ENCODE measurements around the gene MEGF9. TPM values are rescaled to one million over a fixed set of nuclear protein-coding genes. Genes with fewer than 3 reads are reported as not detected.
"Not testable (repeated sequence)": the region's sequence is repeated elsewhere in the genome, so short reads cannot be mapped to it uniquely, and the experiment has no call there.

MEGF9 gene
- total RNA-seq, 3 donors from 2014 or later (not counting 1 experiment from before 2014, with no cell fraction given), result 17.5 to 25.9 (median 22.3) TPM

DNA sequence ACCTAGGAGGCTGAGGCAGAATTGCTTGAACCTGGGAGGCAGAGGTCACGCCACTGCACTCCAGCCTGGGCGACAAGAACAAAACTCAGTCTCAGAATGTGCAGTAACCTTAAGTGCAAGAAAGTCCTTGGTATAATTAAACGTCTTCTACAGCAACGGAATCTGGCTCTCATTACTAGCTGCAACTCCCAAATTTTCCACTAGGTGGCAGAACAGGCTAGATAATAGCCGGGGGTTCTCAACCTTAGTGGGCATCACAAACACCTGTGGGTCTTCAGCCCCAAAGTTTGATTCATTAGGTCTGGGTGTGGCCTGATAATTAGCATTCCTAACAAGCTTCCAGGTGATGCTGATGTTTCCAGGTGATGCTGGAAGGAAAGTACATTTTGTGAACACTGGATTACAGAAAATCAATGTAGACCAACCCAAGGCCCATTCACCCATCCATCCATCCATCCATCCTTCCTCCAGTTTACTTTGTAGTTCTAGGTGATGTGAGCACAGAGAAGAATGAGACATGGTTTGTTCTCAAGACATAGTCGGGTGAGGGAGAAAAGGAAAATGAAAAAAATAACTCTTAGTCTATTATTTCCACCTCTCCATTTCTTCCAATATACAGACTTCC, 41.7 kb upstream of the MEGF9 start:
- Histone ChIP-seq H3K9me3 (ENCODE audit: control insufficient read depth, insufficient read depth, low read length) (no peaks in the 10 kb centered on the region), H3K4me1 (ENCODE audit: control insufficient read depth, insufficient read depth, low read length) (no peaks in the 10 kb centered on the region), H3K36me3 (ENCODE audit: control insufficient read depth, insufficient read depth, low read length) (peaks cover 8% of the 10 kb centered on the region), H3K4me3 (ENCODE audit: low read length) (no peak overlapping the region), H3K27me3 (ENCODE audit: control insufficient read depth, insufficient read depth, low read length) (no peaks in the 10 kb centered on the region), H3K27ac (ENCODE audit: low read length) (no peak overlapping the region)
- H3K4me3 Mint-ChIP-seq, result no peak overlapping the region
- intact Hi-C loops (cut with micrococcal nuclease), result loop anchor here (1.0 kb wide), 3 partner anchors 180 to 304 kb away; no protein-coding TSS in a partner anchor
- 14% methylated on average over 5 of the region's 6 CpGs for WGBS (ENCODE audit: insufficient coverage)
- H3K27me3 Mint-ChIP-seq (ENCODE audit: low read depth in 2 of 2), result no peaks in the 10 kb centered on the region
- peak; percentile 69 to 85 (median 74) for ATAC-seq
- peak overlapping the region in 1 of 2 donors; percentile 36 for H3K27ac Mint-ChIP-seq
- DNase-seq, result peak; percentile 51 to 85
- H3K9me3 Mint-ChIP-seq, result no peaks in the 10 kb centered on the region
- peaks cover 0 to 5% of the 10 kb centered on the region in 2 donors for H3K4me1 Mint-ChIP-seq
- H3K36me3 Mint-ChIP-seq, result peaks cover 2% of the 10 kb centered on the region
- peak; percentile 93 for TF ChIP-seq CTCF (IDR thresholded peaks at IDR 0.05)

DNA sequence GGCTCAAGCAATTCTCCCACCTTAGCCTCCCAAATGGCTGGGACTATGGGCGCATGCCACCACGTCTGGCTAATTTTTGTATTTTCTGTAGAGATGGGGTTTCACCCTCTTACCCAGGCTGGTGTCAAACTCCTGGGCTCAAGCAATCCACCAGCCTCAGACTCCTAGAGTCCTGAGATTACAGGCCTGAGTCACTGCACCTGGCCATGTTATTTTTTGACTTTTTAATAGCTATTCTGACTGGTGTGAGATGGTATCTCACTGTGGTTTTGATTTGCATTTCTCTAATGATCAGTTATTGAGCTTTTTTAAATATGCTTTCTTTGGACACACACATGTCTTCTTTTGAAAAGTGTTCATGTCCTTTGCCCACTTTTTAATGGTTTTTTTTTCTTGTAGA, 40.8 kb upstream of the MEGF9 start:
- intact Hi-C loops (cut with micrococcal nuclease), result loop anchor here (1.0 kb wide), 2 partner anchors 181 to 305 kb away; no protein-coding TSS in a partner anchor
- no peaks in the 10 kb centered on the region for H3K9me3 Mint-ChIP-seq
- Histone ChIP-seq H3K36me3 (ENCODE audit: control insufficient read depth, insufficient read depth, low read length) (peaks cover 5% of the 10 kb centered on the region), H3K4me1 (ENCODE audit: control insufficient read depth, insufficient read depth, low read length) (no peaks in the 10 kb centered on the region), H3K27ac (ENCODE audit: low read length) (no peak overlapping the region), H3K4me3 (ENCODE audit: low read length) (no peak overlapping the region), H3K27me3 (ENCODE audit: control insufficient read depth, insufficient read depth, low read length) (no peaks in the 10 kb centered on the region), H3K9me3 (ENCODE audit: control insufficient read depth, insufficient read depth, low read length) (no peaks in the 10 kb centered on the region)
- H3K36me3 Mint-ChIP-seq, result no peaks in the 10 kb centered on the region
- no peak for DNase-seq
- WGBS (ENCODE audit: insufficient coverage), result no CpG with 5 or more reads among the region's 2 CpGs
- no peak overlapping the region for H3K4me3 Mint-ChIP-seq
- TF ChIP-seq CTCF (IDR thresholded peaks at IDR 0.05), result no peak
- ATAC-seq, result no peak
- peaks cover 0 to 5% of the 10 kb centered on the region in 2 donors for H3K4me1 Mint-ChIP-seq
- H3K27me3 Mint-ChIP-seq (ENCODE audit: low read depth in 2 of 2), result no peaks in the 10 kb centered on the region
- no peak overlapping the region for H3K27ac Mint-ChIP-seq

- WGBS (ENCODE audit: insufficient coverage), result 90% methylated on average over 5 of the region's 5 CpGs
- DNase-seq, result no peak
- no peak for TF ChIP-seq CTCF (IDR thresholded peaks at IDR 0.05)
- Histone ChIP-seq H3K36me3 (ENCODE audit: control insufficient read depth, insufficient read depth, low read length) (no peaks in the 10 kb centered on the region), H3K9me3 (ENCODE audit: control insufficient read depth, insufficient read depth, low read length) (no peaks in the 10 kb centered on the region), H3K27me3 (ENCODE audit: control insufficient read depth, insufficient read depth, low read length) (no peaks in the 10 kb centered on the region), H3K4me1 (ENCODE audit: control insufficient read depth, insufficient read depth, low read length) (no peaks in the 10 kb centered on the region), H3K4me3 (ENCODE audit: low read length) (no peak overlapping the region), H3K27ac (ENCODE audit: low read length) (no peak overlapping the region)
- no peak overlapping the region for H3K4me3 Mint-ChIP-seq
- H3K27ac Mint-ChIP-seq, result no peak overlapping the region
- intact Hi-C loops (cut with micrococcal nuclease), result no loop called here
- no peaks in the 10 kb centered on the region for H3K27me3 Mint-ChIP-seq (ENCODE audit: low read depth in 2 of 2)
- H3K4me1 Mint-ChIP-seq, result no peaks in the 10 kb centered on the region
- H3K36me3 Mint-ChIP-seq, result no peaks in the 10 kb centered on the region
- H3K9me3 Mint-ChIP-seq, result no peaks in the 10 kb centered on the region
- ATAC-seq, result no peak
Observed at GRCh38 chr9:120750421-120750820, 36.2 kb upstream of the MEGF9 start.

DNA sequence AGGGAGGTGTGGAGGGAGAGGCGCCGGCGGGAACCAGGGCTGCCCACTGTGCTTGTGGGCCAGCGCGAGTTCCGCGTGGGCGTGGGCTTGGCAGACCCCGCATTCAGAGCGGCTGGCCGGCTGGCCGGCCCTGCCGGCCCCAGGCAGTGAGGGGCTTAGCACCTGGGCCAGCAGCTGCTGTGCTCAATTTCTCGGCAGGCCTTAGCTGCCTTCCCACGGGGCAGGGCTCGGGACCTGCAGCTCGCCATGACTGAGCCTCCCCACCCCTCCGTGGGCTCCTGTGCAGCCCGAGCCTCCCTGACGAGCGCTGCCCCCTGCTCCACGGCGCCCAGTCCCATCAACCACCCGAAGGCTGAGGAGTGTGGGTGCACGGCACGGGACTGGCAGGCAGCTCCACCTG, 32.1 kb upstream of the MEGF9 start:
- ATAC-seq; H3K4me3 ChIP-seq (ENCODE audit: low read length); H3K4me1 ChIP-seq (ENCODE audit: control insufficient read depth, insufficient read depth, low read length); intact Hi-C loops (cut with micrococcal nuclease); H3K27ac Mint-ChIP-seq; H3K27me3 ChIP-seq (ENCODE audit: control insufficient read depth, insufficient read depth, low read length); H3K27ac ChIP-seq (ENCODE audit: low read length); H3K36me3 Mint-ChIP-seq; H3K9me3 ChIP-seq (ENCODE audit: control insufficient read depth, insufficient read depth, low read length); H3K36me3 ChIP-seq (ENCODE audit: control insufficient read depth, insufficient read depth, low read length); H3K9me3 Mint-ChIP-seq; H3K27me3 Mint-ChIP-seq (ENCODE audit: low read depth in 2 of 2); H3K4me1 Mint-ChIP-seq; DNase-seq; H3K4me3 Mint-ChIP-seq: not testable (repeated sequence)
- 97% methylated on average over 26 of the region's 26 CpGs for WGBS (ENCODE audit: insufficient coverage)

Data from natural killer cell (primary cell).